HCT116 (cell line): ENCODE data around the gene WASHC1. TPM values are rescaled to one million over a fixed set of nuclear protein-coding genes. Genes with fewer than 3 reads are reported as not detected.
"Not testable (repeated sequence)": the region's sequence is repeated elsewhere in the genome, so short reads cannot be mapped to it uniquely, and the experiment has no call there.

Experiments
- ATAC-seq: fragments of 200-7000 bp; cut with Tn5 transposase; 2 replicates; pipeline ENCODE4 v1.9.1; 2020; ENCODE audit warnings: mild to moderate bottlenecking, moderate library complexity
- BruUV-seq: library from RNA; stranded (reverse); fragments of 400-500 nt; replicated peaks from 2 replicates; lab custom pipeline; 2021; lab: Mats Ljungman, UMichigan
- CTCF ChIA-PET: fragments of 300-600 bp; sonication (Branson Sonifier 250); formaldehyde crosslinking; loops from one replicate; lab custom pipeline; 2021; ENCODE audit warnings: antibody characterized with exemption; lab: Charles Lee
- POLR2A ChIA-PET: fragments of 300-600, 350-600 bp; sonication (Branson Sonifier 250); formaldehyde crosslinking; loops from one replicate; lab custom pipeline; 2021; ENCODE audit warnings: antibody characterized with exemption; lab: Charles Lee
- RAD21 ChIA-PET, 2 experiments: fragments of 300-600 bp; sonication (Branson Sonifier 250); formaldehyde crosslinking; loops; one replicate each; lab custom pipeline; 2023; ENCODE audit warnings: low total read pairs in 2 of 2; ENCODE audit not compliant: uncharacterized antibody in 2 of 2, unreplicated experiment in 2 of 2, low non-redundant PET in 1 of 2; lab: Charles Lee
- DNase-seq: peaks from one replicate; pipeline ENCODE4 v3.0.0-alpha.2; 2010; ENCODE audit warnings: low read depth, low spot score
- H2AFZ ChIP-seq: fragments of 200-600 bp; shearing (Covaris generic), sonication (generic); 2 replicates; pipeline ENCODE4 v1.6.1; 2017; ENCODE audit warnings: low read depth, mixed run types, mixed read lengths, antibody characterized with exemption, low read length; ENCODE audit not compliant: poor library complexity, severe bottlenecking
- H3K27ac ChIP-seq: 2 replicates; pipeline ENCODE4 v1.5.1; 2012; ENCODE audit warnings: low read depth, low read length
- H3K27me3 ChIP-seq: fragments of 200-600 bp; sonication (generic); 2 replicates; pipeline ENCODE4 v1.6.1; 2016; ENCODE audit warnings: mixed run types, low read length, mixed read lengths; ENCODE audit not compliant: insufficient read depth
- H3K36me3 ChIP-seq, 2 experiments: fragments of 200-500 bp in 1 of 2; fragments of 200-600 bp in 1 of 2; sonication (Bioruptor generic) in 1 of 2; sonication (generic) in 1 of 2; 2 replicates each; pipeline versions ENCODE4 v1.5.1 to v1.6.1; 2014 to 2016; ENCODE audit warnings: low read length in 2 of 2, inconsistent platforms in 1 of 2, mixed read lengths in 1 of 2, mixed run types in 1 of 2; ENCODE audit not compliant: insufficient read depth in 2 of 2, control insufficient read depth in 1 of 2
- H3K4me1 ChIP-seq, 2 experiments: fragments of 200-600 bp in 1 of 2; sonication (generic) in 1 of 2; 2 replicates each; pipeline versions ENCODE4 v1.5.1 to v1.6.1; 2012 to 2017; ENCODE audit warnings: low read length in 2 of 2, inconsistent platforms in 1 of 2, mild to moderate bottlenecking in 1 of 2, mixed read lengths in 1 of 2, mixed run types in 1 of 2, moderate library complexity in 1 of 2; ENCODE audit not compliant: insufficient read depth in 2 of 2, control insufficient read depth in 1 of 2
- H3K4me2 ChIP-seq: fragments of 200-600 bp; sonication (generic); 2 replicates; pipeline ENCODE4 v1.6.1; 2017; ENCODE audit warnings: mixed run types, low read length, mixed read lengths
- H3K4me3 ChIP-seq, 2 experiments: fragments of 200-600 bp in 1 of 2; sonication (generic) in 1 of 2; replicated peaks in 1 of 2; 2 replicates each; pipeline ENCODE4 v1.5.1; 2011 to 2016; ENCODE audit warnings: low read length in 2 of 2, control low read depth in 1 of 2, low read depth in 1 of 2, mild to moderate bottlenecking in 1 of 2, mixed read lengths in 1 of 2, mixed run types in 1 of 2
- H3K79me2 ChIP-seq: fragments of 200-600 bp; sonication (generic); 2 replicates; pipeline ENCODE4 v1.6.1; 2017; ENCODE audit warnings: mild to moderate bottlenecking, mixed run types, low read length, moderate library complexity, mixed read lengths; ENCODE audit not compliant: insufficient read depth
- H3K9ac ChIP-seq: fragments of 200-600 bp; sonication (generic); 2 replicates; pipeline ENCODE4 v1.6.1; 2016; ENCODE audit warnings: low read length, mixed read lengths
- H3K9me2 ChIP-seq: fragments of 200-600 bp; sonication (generic), shearing (Covaris generic); 2 replicates; pipeline ENCODE4 v1.6.1; 2017; ENCODE audit warnings: mixed run types, mild to moderate bottlenecking, moderate library complexity; ENCODE audit not compliant: insufficient read depth
- H3K9me3 ChIP-seq, 2 experiments: fragments of 200-500 bp in 1 of 2; fragments of 200-600 bp in 1 of 2; sonication (Bioruptor generic) in 1 of 2; sonication (generic) in 1 of 2; 2 replicates each; pipeline ENCODE4 v1.6.1; 2014 to 2017; ENCODE audit warnings: low read length in 2 of 2, mixed read lengths in 2 of 2, inconsistent platforms in 1 of 2, low read depth in 1 of 2, mild to moderate bottlenecking in 1 of 2, mixed run types in 1 of 2, moderate library complexity in 1 of 2; ENCODE audit not compliant: control insufficient read depth in 1 of 2, insufficient read depth in 1 of 2
- H4K20me1 ChIP-seq: fragments of 200-600 bp; sonication (generic), shearing (Covaris generic); 2 replicates; pipeline ENCODE4 v1.6.1; 2017; ENCODE audit warnings: mixed run types, mild to moderate bottlenecking, moderate library complexity; ENCODE audit not compliant: insufficient read depth
- RAD21 ChIP-seq: IDR thresholded peaks from 2 replicates; pipeline ENCODE4 v1.6.1; 2012; ENCODE audit warnings: low read depth, mild to moderate bottlenecking
- intact Hi-C: fragments of 100-400 bp; cut with micrococcal nuclease; formaldehyde crosslinking; loops from 2 replicates; pipeline ENCODE4 v1.10.0; 2022
- total RNA-seq: library from RNA; stranded (reverse); gene quantifications from one replicate; pipeline ENCODE4 v1.2.1, GENCODE V29; 2021; ENCODE audit not compliant: unreplicated experiment
- TF ChIP-seq, protein P1 (sequence below), 3 experiments: fragments of 200-600 bp in 1 of 3; sonication (generic) in 1 of 3; IDR thresholded peaks in 2 of 3; conservative IDR thresholded peaks in 1 of 3; 2 replicates each; pipeline ENCODE4 v1.5.1; 2012 to 2017; ENCODE audit warnings: low read depth in 2 of 3, low read length in 2 of 3, antibody characterized with exemption in 1 of 3, borderline replicate concordance in 1 of 3, control low read depth in 1 of 3, mild to moderate bottlenecking in 1 of 3, mixed read lengths in 1 of 3, mixed run types in 1 of 3, moderate library complexity in 1 of 3; ENCODE audit not compliant: insufficient read depth in 1 of 3

The WASHC1 gene
- total RNA-seq, 1 experiment from 2014 or later: 29.6 TPM

DNA sequence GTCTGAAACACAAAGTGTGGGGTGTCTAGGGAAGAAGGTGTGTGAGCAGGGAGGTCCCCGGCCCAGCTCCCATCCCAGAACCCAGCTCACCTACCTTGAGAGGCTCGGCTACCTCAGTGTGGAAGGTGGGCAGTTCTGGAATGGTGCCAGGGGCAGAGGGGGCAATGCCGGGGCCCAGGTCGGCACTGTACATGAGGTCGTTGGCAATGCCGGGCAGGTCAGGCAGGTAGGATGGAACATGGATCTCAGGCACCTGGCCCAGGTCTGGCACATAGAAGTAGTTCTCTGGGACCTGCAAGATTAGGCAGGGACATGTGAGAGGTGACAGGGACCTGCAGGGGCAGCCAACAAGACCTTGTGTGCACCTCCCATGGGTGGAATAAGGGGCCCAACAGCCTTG lies 12.4 kb downstream of the WASHC1 start:
- H3K79me2 ChIP-seq, H4K20me1 ChIP-seq, H3K9ac ChIP-seq, DNase-seq, H3K4me2 ChIP-seq, H3K4me1 ChIP-seq, RAD21 ChIA-PET, H3K27ac ChIP-seq, POLR2A ChIA-PET, H3K36me3 ChIP-seq, H3K27me3 ChIP-seq, intact Hi-C loops, H3K4me3 ChIP-seq, ATAC-seq, H3K9me2 ChIP-seq, BruUV-seq, CTCF ChIA-PET, H3K9me3 ChIP-seq, H2AFZ ChIP-seq: not testable (repeated sequence)

DNA sequence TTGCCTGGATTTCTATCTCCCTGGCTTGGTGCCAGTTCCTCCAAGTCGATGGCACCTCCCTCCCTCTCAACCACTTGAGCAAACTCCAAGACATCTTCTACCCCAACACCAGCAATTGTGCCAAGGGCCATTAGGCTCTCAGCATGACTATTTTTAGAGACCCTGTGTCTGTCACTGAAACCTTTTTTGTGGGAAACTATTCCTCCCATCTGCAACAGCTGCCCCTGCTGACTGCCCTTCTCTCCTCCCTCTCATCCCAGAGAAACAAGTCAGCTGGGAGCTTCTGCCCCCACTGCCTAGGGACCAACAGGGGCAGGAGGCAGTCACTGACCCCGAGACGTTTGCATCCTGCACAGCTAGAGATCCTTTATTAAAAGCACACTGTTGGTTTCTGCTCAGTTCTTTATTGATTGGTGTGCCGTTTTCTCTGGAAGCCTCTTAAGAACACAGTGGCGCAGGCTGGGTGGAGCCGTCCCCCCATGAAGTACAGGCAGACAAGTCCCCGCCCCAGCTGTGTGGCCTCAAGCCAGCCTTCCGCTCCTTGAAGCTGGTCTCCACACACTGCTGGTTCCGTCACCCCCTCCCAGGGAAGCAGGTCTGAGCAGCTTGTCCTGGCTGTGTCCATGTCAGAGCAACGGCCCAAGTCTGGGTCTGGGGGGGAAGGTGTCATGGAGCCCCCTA lies 15.0 kb downstream of the WASHC1 start:
- H3K79me2 ChIP-seq, H4K20me1 ChIP-seq, CTCF ChIA-PET, H3K4me1 ChIP-seq, RAD21 ChIA-PET, H3K36me3 ChIP-seq, intact Hi-C loops, POLR2A ChIA-PET, BruUV-seq, H3K27ac ChIP-seq, H3K4me3 ChIP-seq, H3K9me3 ChIP-seq, ATAC-seq, H2AFZ ChIP-seq, H3K9me2 ChIP-seq, H3K9ac ChIP-seq, H3K27me3 ChIP-seq, H3K4me2 ChIP-seq, DNase-seq: not testable (repeated sequence)

DNA sequence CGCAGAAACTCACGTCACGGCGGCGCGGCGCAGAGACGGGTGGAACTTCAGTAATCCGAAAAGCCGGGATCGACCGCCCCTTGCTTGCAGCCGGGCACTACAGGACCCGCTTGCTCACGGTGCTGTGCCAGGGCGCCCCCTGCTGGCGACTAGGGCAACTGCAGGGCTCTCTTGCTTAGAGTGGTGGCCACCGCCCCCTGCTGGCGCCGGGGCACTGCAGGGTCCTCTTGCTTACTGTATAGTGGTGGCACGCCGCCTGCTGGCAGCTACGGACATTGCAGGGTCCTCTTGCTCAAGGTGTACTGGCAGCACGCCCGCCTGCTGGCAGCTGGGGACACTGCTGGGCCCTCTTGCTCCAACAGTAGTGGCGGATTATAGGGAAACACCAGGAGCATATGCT lies 18.1 kb downstream of the WASHC1 start:
- H3K4me2 ChIP-seq, H3K4me3 ChIP-seq, H4K20me1 ChIP-seq, H3K4me1 ChIP-seq, DNase-seq, H3K27me3 ChIP-seq, intact Hi-C loops, ATAC-seq, RAD21 ChIA-PET, H3K27ac ChIP-seq, CTCF ChIA-PET, H3K79me2 ChIP-seq, POLR2A ChIA-PET, H3K9ac ChIP-seq, H2AFZ ChIP-seq, BruUV-seq, H3K9me2 ChIP-seq, H3K9me3 ChIP-seq, H3K36me3 ChIP-seq: not testable (repeated sequence)
- TF ChIP-seq RAD21: peak; percentile 30; the same call in 1 of the 2 replicates
- TF ChIP-seq, protein P1, sequence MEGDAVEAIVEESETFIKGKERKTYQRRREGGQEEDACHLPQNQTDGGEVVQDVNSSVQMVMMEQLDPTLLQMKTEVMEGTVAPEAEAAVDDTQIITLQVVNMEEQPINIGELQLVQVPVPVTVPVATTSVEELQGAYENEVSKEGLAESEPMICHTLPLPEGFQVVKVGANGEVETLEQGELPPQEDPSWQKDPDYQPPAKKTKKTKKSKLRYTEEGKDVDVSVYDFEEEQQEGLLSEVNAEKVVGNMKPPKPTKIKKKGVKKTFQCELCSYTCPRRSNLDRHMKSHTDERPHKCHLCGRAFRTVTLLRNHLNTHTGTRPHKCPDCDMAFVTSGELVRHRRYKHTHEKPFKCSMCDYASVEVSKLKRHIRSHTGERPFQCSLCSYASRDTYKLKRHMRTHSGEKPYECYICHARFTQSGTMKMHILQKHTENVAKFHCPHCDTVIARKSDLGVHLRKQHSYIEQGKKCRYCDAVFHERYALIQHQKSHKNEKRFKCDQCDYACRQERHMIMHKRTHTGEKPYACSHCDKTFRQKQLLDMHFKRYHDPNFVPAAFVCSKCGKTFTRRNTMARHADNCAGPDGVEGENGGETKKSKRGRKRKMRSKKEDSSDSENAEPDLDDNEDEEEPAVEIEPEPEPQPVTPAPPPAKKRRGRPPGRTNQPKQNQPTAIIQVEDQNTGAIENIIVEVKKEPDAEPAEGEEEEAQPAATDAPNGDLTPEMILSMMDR (IDR thresholded peaks at IDR 0.05 in 2 of 3, conservative IDR thresholded peaks at IDR 0.05 in 1 of 3; ENCODE audit: borderline replicate concordance in 1 of 3, insufficient read depth in 1 of 3, low read depth in 2 of 3, low read length in 2 of 3): peak; percentile 32 to 84 (median 56); a peak in 5 of 6 replicates

DNA sequence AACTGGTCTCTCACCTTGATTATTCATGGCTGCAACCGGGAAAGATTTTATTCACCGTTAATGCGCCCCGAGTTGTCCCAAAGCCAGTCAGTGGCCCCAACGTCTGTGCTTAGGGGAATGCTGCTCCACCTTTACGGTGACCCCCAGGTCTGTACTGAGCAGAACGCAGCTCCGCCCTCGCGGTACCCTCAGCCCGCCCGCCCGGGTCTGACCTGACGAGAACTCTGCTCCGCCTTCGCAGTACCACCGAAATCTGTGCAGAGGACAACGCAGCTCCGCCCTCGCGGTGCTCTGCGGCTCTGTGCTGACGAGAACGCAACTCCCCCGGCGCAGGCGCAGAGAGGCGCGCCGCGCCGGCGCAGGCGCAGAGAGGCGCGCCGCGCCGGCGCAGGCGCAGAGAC lies 18.6 kb downstream of the WASHC1 start:
- H3K4me3 ChIP-seq, RAD21 ChIA-PET, H3K27me3 ChIP-seq, H3K27ac ChIP-seq, H3K9me3 ChIP-seq, H4K20me1 ChIP-seq, H3K4me2 ChIP-seq, CTCF ChIA-PET, H3K4me1 ChIP-seq, H3K9me2 ChIP-seq, DNase-seq, POLR2A ChIA-PET, H3K79me2 ChIP-seq, BruUV-seq, H3K36me3 ChIP-seq, intact Hi-C loops, H3K9ac ChIP-seq, H2AFZ ChIP-seq: not testable (repeated sequence)
- peak; percentile 34; the same call in 1 of the 2 replicates for ATAC-seq
